Memory B cell (primary cell): ENCODE measurements around the gene CPPED1.
A peak's percentile ranks its signal among the peaks of the same experiment; 100 is the strongest.

Experiments used
- ATAC-seq: fragments of 150-1000 bp; cut with Tn5 transposase; 2 replicates; pipeline ENCODE4 v1.10.0; 2021; ENCODE audit warnings: low read depth, mild to moderate bottlenecking, moderate library complexity
- DNase-seq, 2 donors: peaks; one replicate each; pipeline ENCODE4 v3.0.0; 2022; ENCODE audit warnings: low spot score in 2 of 2
- H3K27ac Mint-ChIP-seq: one replicate; pipeline ENCODE4 v1.8.0; 2022; ENCODE audit warnings: mild to moderate bottlenecking, moderate library complexity, mixed read lengths
- H3K27me3 Mint-ChIP-seq: one replicate; pipeline ENCODE4 v1.8.0; 2022; ENCODE audit warnings: mixed read lengths
- H3K36me3 Mint-ChIP-seq: one replicate; pipeline ENCODE4 v1.8.0; 2022; ENCODE audit warnings: mild to moderate bottlenecking, mixed read lengths
- H3K4me1 Mint-ChIP-seq: one replicate; pipeline ENCODE4 v1.8.0; 2022; ENCODE audit warnings: mixed read lengths
- H3K4me3 Mint-ChIP-seq: one replicate; pipeline ENCODE4 v1.8.0; 2022; ENCODE audit warnings: mild to moderate bottlenecking, moderate library complexity, mixed read lengths
- H3K9me3 Mint-ChIP-seq: one replicate; pipeline ENCODE4 v1.8.0; 2022; ENCODE audit warnings: mixed read lengths

Gene CPPED1

DNA sequence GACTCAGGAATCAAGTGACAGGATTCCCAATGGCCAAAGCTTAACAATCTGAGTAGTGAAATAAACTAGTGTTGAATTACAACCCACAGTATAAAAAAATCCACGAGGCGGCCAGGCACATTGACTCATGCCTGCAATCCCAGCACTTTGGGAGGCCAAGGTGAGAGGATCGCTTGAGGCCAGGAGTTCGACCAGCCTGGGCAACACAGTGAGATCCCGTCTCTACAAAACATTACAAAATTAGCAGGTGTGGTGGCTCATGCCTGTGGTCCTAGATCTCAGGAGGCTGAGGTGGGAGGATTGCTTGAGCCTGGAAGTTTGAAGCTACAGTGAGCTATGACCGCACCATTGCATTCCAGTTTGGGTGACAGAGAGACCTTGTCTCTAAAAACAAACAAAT lies 133.8 kb downstream of the CPPED1 start:
- Mint-ChIP-seq H3K36me3 (peaks cover 38% of the 10 kb centered on the region), H3K4me1 (no peaks in the 10 kb centered on the region), H3K9me3 (peaks cover 12% of the 10 kb centered on the region), H3K27me3 (no peaks in the 10 kb centered on the region), H3K4me3 (no peak overlapping the region), H3K27ac (no peak overlapping the region)
- DNase-seq (no peak), ATAC-seq (no peak)

DNA sequence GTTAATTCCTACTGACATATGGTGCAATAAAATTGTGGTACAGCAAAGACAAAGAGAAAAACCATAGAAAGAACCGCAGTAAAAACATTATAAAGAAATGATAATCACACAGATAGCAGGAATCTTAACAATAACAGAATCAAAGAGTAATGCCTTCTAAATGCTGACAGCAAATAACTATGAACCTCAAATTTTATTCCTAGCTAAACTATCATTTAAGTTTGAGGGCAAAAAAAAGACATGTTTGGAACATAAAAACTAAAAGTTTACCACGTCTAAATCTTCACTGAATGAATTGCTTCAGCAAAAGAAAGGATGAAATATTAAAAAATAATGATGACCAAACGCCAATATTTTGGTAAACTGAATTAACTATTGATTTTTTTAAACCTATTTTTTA lies 135.8 kb downstream of the CPPED1 start:
- no peaks in the 10 kb centered on the region for H3K27me3 Mint-ChIP-seq
- no peak overlapping the region for H3K4me3 Mint-ChIP-seq
- no peak for DNase-seq
- peaks cover 44% of the 10 kb centered on the region for H3K36me3 Mint-ChIP-seq
- peaks cover 12% of the 10 kb centered on the region for H3K9me3 Mint-ChIP-seq
- H3K27ac Mint-ChIP-seq: no peak overlapping the region
- no peak for ATAC-seq
- no peaks in the 10 kb centered on the region for H3K4me1 Mint-ChIP-seq

DNA sequence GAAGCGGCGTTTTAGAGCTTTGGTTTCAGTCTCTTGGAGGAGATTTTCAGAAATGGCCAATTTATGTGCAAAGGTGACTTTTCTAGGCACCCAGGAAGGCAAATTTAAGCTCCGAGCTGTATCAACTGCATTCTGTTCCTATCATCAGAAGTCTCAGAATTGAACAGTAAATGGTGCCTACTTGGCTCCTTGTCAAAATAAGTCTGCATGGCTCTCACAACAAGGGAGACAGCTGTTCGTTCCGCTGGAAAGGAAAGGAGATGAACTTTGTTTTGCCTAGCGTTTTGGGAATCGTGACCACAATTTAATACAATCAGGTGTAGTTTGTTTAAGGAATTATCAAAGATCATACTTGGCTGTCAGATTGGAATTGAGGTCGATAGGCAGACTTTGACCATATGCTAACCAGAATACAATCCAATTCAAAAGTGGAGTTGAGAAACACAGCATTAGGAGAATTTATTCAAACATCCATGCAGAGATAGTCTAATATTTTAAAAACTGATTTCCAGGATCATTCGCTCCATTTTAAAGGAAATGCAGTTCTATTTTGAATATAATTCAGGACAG lies 139.4 kb downstream of the CPPED1 start:
- H3K4me1 Mint-ChIP-seq: no peaks in the 10 kb centered on the region
- H3K36me3 Mint-ChIP-seq: peaks cover 48% of the 10 kb centered on the region
- H3K4me3 Mint-ChIP-seq: no peak overlapping the region
- H3K27me3 Mint-ChIP-seq: no peaks in the 10 kb centered on the region
- DNase-seq: no peak
- H3K27ac Mint-ChIP-seq: no peak overlapping the region
- no peak for ATAC-seq
- peaks cover 12% of the 10 kb centered on the region for H3K9me3 Mint-ChIP-seq

DNA sequence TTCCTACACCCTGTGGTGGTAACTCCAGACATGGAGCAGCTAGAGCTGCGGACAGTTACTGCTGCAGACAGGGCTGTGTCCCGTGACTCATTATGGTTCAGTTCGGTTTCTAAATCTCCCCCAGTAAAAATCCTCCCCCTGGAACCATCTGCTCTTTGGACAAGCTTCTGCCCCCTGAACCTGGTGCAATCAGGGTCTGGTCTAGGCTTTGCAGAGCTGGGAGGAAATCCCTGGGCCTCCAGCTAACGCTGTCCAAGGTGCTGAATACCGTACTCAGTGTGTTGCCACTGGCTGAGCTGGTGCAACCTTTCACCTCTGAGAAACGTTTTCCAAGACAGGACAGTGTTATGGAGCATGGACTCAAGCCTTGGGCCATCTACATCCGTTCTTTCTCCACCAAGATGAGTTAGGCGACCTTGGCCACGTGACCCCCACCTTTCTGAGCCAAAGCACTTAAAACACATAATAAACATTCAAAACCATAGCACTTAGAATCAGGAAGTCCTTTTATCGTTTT lies 142.0 kb downstream of the CPPED1 start:
- Mint-ChIP-seq H3K9me3 (peaks cover 10% of the 10 kb centered on the region), H3K4me1 (no peaks in the 10 kb centered on the region), H3K27ac (no peak overlapping the region), H3K4me3 (no peak overlapping the region), H3K36me3 (peaks cover 40% of the 10 kb centered on the region), H3K27me3 (no peaks in the 10 kb centered on the region)
- ATAC-seq (no peak), DNase-seq (no peak)

DNA sequence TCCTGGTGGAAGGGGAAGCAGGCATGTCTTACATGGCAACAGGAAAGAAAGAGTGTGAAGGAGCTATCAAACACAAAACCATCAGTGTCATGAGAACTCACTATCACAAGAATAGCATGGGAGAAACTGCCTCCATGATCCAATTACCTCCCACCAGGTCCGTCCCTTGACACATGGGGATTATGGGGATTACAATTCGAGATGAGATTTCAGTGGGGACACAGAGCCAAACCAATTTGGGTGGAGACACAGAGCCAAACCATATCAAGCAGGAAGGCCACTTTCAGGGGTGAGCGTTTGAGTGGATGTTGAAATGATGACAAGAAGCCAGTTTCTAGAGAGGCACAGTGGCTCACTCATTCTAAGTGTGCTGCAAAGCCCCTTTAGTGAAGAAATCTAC lies 143.8 kb downstream of the CPPED1 start:
- DNase-seq (no peak), ATAC-seq (no peak)
- Mint-ChIP-seq H3K36me3 (peaks cover 36% of the 10 kb centered on the region), H3K9me3 (peaks cover 9% of the 10 kb centered on the region), H3K27me3 (no peaks in the 10 kb centered on the region), H3K4me3 (no peak overlapping the region), H3K27ac (no peak overlapping the region), H3K4me1 (no peaks in the 10 kb centered on the region)

DNA sequence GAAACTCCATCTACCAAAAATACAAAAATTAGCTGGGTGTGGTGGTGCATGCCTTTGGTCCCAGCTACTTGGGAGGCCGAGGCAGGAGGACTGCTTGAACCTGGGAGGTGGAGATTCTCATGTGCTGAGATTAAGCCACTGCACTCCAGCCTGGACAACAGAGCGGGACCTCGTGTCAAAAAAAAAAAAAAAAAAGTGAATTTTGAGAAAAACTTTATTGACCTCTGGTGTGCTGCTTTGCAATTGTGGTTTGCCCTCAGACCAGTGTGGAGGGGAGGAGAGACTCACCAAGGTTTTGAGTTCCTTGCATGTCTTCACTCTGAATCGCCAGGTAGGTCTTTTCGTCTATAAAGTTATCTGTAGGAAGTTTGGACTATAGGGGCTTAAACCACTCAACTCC lies 145.2 kb downstream of the CPPED1 start:
- ATAC-seq (no peak), DNase-seq (no peak)
- Mint-ChIP-seq H3K36me3 (peaks cover 26% of the 10 kb centered on the region), H3K27me3 (peaks cover 2% of the 10 kb centered on the region), H3K27ac (no peak overlapping the region), H3K9me3 (peaks cover 9% of the 10 kb centered on the region), H3K4me1 (no peaks in the 10 kb centered on the region), H3K4me3 (no peak overlapping the region)

DNA sequence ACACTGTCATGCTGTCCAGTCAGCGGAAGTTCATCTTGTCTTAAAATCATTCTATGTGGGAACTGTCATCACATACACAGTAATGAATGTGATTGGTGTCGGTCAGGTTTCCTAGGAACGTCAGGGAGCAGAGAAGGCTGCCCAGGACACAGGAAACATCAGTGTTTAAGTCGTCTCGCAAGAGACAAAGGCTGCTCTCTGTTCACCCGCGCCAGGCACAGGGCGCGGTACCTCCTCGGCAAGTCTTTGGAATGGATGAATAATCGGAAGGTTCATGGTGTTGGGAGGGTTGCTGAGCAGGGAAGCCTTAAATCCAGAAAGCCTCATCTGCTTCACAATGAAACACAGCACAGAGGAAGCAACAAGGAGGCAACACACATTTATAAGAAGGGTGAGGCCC lies 148.2 kb downstream of the CPPED1 start:
- Mint-ChIP-seq H3K4me1 (no peaks in the 10 kb centered on the region), H3K27ac (no peak overlapping the region), H3K9me3 (peaks cover 7% of the 10 kb centered on the region), H3K4me3 (no peak overlapping the region), H3K36me3 (peaks cover 13% of the 10 kb centered on the region), H3K27me3 (peaks cover 7% of the 10 kb centered on the region)
- no peak for ATAC-seq
- no peak for DNase-seq

DNA sequence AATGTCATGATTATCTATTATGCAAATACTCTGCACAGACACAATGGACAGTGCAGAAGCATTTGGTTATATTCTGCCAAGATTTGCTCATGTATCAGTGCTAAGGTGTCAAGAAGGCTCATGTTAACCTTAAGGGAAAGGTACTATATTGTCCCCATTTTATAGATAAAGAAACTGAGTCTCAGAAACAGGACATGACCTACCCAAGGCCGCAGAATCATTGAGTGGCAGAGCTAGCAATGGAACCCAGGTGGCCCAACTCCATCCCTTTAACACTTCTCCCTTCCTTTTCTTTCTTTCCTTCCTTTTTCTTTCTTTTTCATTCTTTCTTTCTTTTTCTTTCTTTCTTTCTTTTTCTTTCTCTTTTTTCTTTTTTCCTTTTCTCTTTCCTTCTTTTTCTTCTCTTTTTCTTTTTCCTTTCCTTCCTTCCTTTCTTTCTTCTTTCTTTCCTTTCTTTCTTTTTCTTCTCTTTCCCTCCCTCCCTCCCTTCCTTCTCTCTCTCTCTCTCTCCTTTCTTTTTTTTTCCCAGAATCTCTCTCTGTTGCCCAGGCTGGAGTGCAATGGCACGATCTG lies 149.8 kb downstream of the CPPED1 start:
- no peak for ATAC-seq
- peaks cover 4% of the 10 kb centered on the region for H3K36me3 Mint-ChIP-seq

DNA sequence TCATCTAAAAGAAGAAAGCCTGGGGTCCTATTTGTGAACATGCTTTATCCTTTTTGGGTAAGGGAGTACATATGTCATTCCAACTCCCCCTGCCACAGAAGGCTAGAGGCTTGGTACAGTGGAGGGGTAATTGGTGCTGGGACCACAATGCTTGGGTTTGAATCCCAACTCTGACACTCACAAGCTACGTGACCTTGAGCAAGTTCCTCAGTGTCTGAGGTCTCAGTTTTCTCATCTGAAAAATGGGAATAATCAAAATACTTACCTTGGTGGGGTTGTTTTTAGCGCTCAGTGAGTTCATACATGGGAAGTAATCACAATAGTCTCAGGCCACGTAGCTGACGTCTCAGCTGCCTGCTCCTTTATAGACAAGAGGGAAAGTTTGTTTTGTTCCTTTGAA lies 150.8 kb downstream of the CPPED1 start:
- H3K27ac Mint-ChIP-seq: no peak overlapping the region
- H3K27me3 Mint-ChIP-seq: peaks cover 13% of the 10 kb centered on the region
- DNase-seq (no peak), ATAC-seq (no peak)
- peaks cover 4% of the 10 kb centered on the region for H3K9me3 Mint-ChIP-seq
- no peaks in the 10 kb centered on the region for H3K4me1 Mint-ChIP-seq
- H3K4me3 Mint-ChIP-seq: no peak overlapping the region
- no peaks in the 10 kb centered on the region for H3K36me3 Mint-ChIP-seq

More for the DNA sequence above, 149.8 kb downstream of the CPPED1 start:
- Mint-ChIP-seq H3K27me3 (peaks cover 7% of the 10 kb centered on the region), H3K9me3 (peaks cover 5% of the 10 kb centered on the region), H3K27ac (no peak overlapping the region), H3K4me1 (no peaks in the 10 kb centered on the region), H3K4me3 (no peak overlapping the region)
- DNase-seq: no peak

DNA sequence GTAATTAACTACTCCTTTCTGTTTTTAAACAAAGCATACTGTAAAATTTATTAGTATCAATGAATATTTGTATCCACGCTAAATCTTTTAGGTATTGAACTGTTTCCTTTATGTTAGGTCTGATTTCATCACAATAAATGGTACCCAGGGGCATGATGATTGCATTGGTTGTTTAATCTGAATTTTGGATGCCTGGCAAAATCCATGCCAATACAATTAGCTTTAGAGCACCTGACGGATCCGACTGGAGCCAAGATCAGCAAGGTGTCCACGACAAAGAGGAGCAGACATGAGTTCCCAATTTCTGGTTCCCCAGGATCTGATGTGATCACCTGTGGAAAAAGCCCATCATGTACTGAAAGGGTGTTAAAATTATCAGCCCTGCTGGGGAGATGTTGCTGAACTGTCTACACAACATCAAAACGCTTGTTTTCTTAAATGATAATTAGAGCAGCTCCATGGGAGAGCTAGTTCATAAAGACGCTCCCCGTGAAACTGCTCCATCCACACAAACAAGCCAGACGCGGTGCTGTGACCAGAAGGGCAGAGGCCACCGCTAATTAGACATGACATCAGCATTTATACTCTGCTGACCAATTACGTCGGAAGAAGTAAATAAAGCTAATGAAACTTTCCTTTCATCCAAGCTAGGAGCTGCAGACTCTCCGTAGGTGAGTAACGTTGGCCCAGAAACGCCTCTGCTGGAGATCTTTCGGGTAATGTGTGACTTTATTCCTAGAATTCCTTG lies 151.7 kb downstream of the CPPED1 start:
- H3K27me3 Mint-ChIP-seq: peaks cover 17% of the 10 kb centered on the region
- no peak overlapping the region for H3K4me3 Mint-ChIP-seq
- no peak overlapping the region for H3K27ac Mint-ChIP-seq
- peaks cover 4% of the 10 kb centered on the region for H3K4me1 Mint-ChIP-seq
- no peaks in the 10 kb centered on the region for H3K9me3 Mint-ChIP-seq
- DNase-seq: no peak
- no peak for ATAC-seq
- no peaks in the 10 kb centered on the region for H3K36me3 Mint-ChIP-seq

DNA sequence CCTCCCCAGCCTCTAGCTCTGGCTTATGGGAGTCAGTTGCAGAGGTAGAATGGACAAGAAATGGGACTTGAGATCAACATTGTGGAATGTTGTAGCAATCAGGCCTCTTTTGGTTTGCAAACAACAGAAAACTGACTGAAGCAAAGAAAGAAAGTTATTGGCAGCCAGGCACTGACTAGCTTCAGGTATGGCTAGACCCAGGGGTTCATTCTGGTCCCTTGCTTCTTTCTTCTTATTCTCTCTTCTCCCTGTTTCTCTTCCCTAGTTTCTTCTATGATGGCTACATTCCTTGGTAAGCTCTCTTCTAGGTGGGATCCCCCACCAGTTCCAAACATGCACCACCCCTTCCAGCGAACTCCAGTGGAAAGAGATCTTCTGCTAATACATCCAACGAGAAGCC lies 154.3 kb downstream of the CPPED1 start:
- H3K4me3 Mint-ChIP-seq: no peak overlapping the region
- DNase-seq (no peak), ATAC-seq (no peak)
- no peak overlapping the region for H3K27ac Mint-ChIP-seq
- peaks cover 13% of the 10 kb centered on the region for H3K4me1 Mint-ChIP-seq
- H3K36me3 Mint-ChIP-seq: no peaks in the 10 kb centered on the region
- no peaks in the 10 kb centered on the region for H3K9me3 Mint-ChIP-seq
- peaks cover 15% of the 10 kb centered on the region for H3K27me3 Mint-ChIP-seq

DNA sequence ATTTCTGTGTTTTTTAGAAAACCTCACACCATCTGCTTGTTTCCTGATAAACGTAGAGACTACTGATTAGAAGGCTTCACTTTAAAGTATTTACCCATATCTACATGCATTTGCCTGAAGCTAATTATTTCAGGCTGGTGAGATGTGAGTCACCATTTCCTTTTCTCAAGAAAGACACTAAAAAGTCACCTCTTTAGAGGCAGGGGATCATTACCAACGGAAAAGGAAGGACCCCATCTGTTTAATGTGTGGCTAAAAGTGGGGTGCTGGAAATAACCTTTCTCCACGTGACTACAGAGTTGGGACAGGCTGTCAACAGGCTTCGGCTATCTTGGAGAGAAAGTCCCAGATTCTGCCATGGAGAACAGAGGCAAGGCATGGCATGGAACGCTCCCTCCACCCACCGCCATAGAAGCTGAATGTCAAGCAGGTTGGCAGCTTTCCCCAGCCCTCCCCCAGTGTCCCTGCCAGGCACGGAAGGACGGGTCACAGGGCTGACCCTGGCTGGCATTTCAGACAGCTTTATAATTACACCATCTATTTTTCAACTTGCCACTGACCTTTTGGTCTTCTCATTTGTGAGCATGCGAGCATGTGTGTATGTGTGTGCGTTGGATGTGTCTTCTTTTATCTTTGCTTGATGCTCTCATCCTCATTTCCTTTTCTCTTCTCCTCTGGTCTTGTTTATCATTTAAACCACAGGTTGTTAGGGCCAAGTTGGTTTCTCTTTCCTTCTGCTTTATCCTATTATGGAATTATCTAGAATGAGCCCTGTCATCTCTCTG lies 157.0 kb downstream of the CPPED1 start:
- DNase-seq: no peak
- ATAC-seq: no peak
- peaks cover 13% of the 10 kb centered on the region for H3K4me1 Mint-ChIP-seq
- peaks cover 3% of the 10 kb centered on the region for H3K9me3 Mint-ChIP-seq
- H3K27ac Mint-ChIP-seq: no peak overlapping the region
- peak overlapping the region; percentile 9 for H3K4me3 Mint-ChIP-seq
- no peaks in the 10 kb centered on the region for H3K36me3 Mint-ChIP-seq
- H3K27me3 Mint-ChIP-seq: peaks cover 15% of the 10 kb centered on the region

DNA sequence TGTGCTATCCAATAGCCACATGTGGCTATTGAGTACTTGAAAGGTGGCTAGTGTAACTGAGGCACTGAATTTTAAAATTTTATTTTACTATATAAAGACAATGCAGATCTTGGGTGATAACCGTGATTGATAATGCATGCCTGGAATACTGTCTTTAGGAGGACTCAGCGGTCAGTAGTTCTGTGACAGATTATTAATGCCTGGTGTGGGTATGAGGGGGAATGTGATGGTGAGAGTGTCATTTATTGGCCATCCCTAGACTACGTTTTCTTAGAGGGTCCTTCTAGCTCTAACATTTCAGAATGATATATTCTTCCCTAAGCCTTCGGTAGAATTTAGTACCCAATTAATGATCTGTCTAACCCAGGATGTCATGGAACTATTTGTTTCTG lies 157.6 kb downstream of the CPPED1 start:
- H3K36me3 Mint-ChIP-seq: no peaks in the 10 kb centered on the region
- H3K27me3 Mint-ChIP-seq: peaks cover 13% of the 10 kb centered on the region
- no peak overlapping the region for H3K4me3 Mint-ChIP-seq
- no peak overlapping the region for H3K27ac Mint-ChIP-seq
- H3K9me3 Mint-ChIP-seq: peaks cover 3% of the 10 kb centered on the region
- no peak for DNase-seq
- no peak for ATAC-seq
- peaks cover 13% of the 10 kb centered on the region for H3K4me1 Mint-ChIP-seq

DNA sequence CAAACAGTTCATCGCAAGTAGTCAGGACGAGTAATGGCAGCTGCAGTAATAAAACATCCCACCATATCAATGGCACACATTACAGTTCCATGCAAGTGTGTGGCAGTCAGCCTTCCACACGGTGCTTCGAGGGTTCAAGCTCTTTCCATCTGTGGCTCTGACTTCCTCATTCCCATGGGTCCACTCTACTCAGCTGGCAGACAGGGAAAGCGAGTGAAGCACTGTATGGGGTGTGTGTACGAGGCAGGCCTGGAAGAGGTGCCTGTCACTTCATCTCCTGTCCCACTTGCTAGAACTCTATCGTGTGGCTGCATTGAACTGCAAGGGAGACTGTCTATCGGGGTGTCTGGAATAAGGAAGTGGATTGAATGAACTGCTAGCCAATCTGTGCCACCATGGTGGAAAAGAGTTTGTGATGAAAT lies 160.6 kb downstream of the CPPED1 start:
- ATAC-seq (no peak), DNase-seq (no peak)
- Mint-ChIP-seq H3K27me3 (peaks cover 4% of the 10 kb centered on the region), H3K4me1 (peaks cover 13% of the 10 kb centered on the region), H3K27ac (no peak overlapping the region), H3K36me3 (no peaks in the 10 kb centered on the region), H3K9me3 (peaks cover 3% of the 10 kb centered on the region), H3K4me3 (no peak overlapping the region)
